HCT116 (cell line): ENCODE measurements around the gene PPP4R2. TPM values are rescaled to one million over a fixed set of nuclear protein-coding genes. Genes with fewer than 3 reads are reported as not detected.

Experiments used
- ATAC-seq: fragments of 200-7000 bp; cut with Tn5 transposase; 2 replicates; pipeline ENCODE4 v1.9.1; 2020; ENCODE audit warnings: mild to moderate bottlenecking, moderate library complexity
- BruUV-seq: library from RNA; stranded (reverse); fragments of 400-500 nt; replicated peaks from 2 replicates; lab custom pipeline; 2021; lab: Mats Ljungman, UMichigan
- CTCF ChIA-PET: fragments of 300-600 bp; sonication (Branson Sonifier 250); formaldehyde crosslinking; loops from one replicate; lab custom pipeline; 2021; ENCODE audit warnings: antibody characterized with exemption; lab: Charles Lee
- POLR2A ChIA-PET: fragments of 300-600, 350-600 bp; sonication (Branson Sonifier 250); formaldehyde crosslinking; loops from one replicate; lab custom pipeline; 2021; ENCODE audit warnings: antibody characterized with exemption; lab: Charles Lee
- RAD21 ChIA-PET, 2 experiments: fragments of 300-600 bp; sonication (Branson Sonifier 250); formaldehyde crosslinking; loops; one replicate each; lab custom pipeline; 2023; ENCODE audit warnings: low total read pairs in 2 of 2; ENCODE audit not compliant: uncharacterized antibody in 2 of 2, unreplicated experiment in 2 of 2, low non-redundant PET in 1 of 2; lab: Charles Lee
- DNase-seq: peaks from one replicate; pipeline ENCODE4 v3.0.0-alpha.2; 2010; ENCODE audit warnings: low read depth, low spot score
- H2AFZ ChIP-seq: fragments of 200-600 bp; shearing (Covaris generic), sonication (generic); 2 replicates; pipeline ENCODE4 v1.6.1; 2017; ENCODE audit warnings: low read depth, mixed run types, mixed read lengths, antibody characterized with exemption, low read length; ENCODE audit not compliant: poor library complexity, severe bottlenecking
- H3K27ac ChIP-seq: 2 replicates; pipeline ENCODE4 v1.5.1; 2012; ENCODE audit warnings: low read depth, low read length
- H3K27me3 ChIP-seq: fragments of 200-600 bp; sonication (generic); 2 replicates; pipeline ENCODE4 v1.6.1; 2016; ENCODE audit warnings: mixed run types, low read length, mixed read lengths; ENCODE audit not compliant: insufficient read depth
- H3K36me3 ChIP-seq, 2 experiments: fragments of 200-500 bp in 1 of 2; fragments of 200-600 bp in 1 of 2; sonication (Bioruptor generic) in 1 of 2; sonication (generic) in 1 of 2; 2 replicates each; pipeline versions ENCODE4 v1.5.1 to v1.6.1; 2014 to 2016; ENCODE audit warnings: low read length in 2 of 2, inconsistent platforms in 1 of 2, mixed read lengths in 1 of 2, mixed run types in 1 of 2; ENCODE audit not compliant: insufficient read depth in 2 of 2, control insufficient read depth in 1 of 2
- H3K4me1 ChIP-seq, 2 experiments: fragments of 200-600 bp in 1 of 2; sonication (generic) in 1 of 2; 2 replicates each; pipeline versions ENCODE4 v1.5.1 to v1.6.1; 2012 to 2017; ENCODE audit warnings: low read length in 2 of 2, inconsistent platforms in 1 of 2, mild to moderate bottlenecking in 1 of 2, mixed read lengths in 1 of 2, mixed run types in 1 of 2, moderate library complexity in 1 of 2; ENCODE audit not compliant: insufficient read depth in 2 of 2, control insufficient read depth in 1 of 2
- H3K4me2 ChIP-seq: fragments of 200-600 bp; sonication (generic); 2 replicates; pipeline ENCODE4 v1.6.1; 2017; ENCODE audit warnings: mixed run types, low read length, mixed read lengths
- H3K4me3 ChIP-seq, 2 experiments: fragments of 200-600 bp in 1 of 2; sonication (generic) in 1 of 2; replicated peaks in 1 of 2; 2 replicates each; pipeline ENCODE4 v1.5.1; 2011 to 2016; ENCODE audit warnings: low read length in 2 of 2, control low read depth in 1 of 2, low read depth in 1 of 2, mild to moderate bottlenecking in 1 of 2, mixed read lengths in 1 of 2, mixed run types in 1 of 2
- H3K79me2 ChIP-seq: fragments of 200-600 bp; sonication (generic); 2 replicates; pipeline ENCODE4 v1.6.1; 2017; ENCODE audit warnings: mild to moderate bottlenecking, mixed run types, low read length, moderate library complexity, mixed read lengths; ENCODE audit not compliant: insufficient read depth
- H3K9ac ChIP-seq: fragments of 200-600 bp; sonication (generic); 2 replicates; pipeline ENCODE4 v1.6.1; 2016; ENCODE audit warnings: low read length, mixed read lengths
- H3K9me2 ChIP-seq: fragments of 200-600 bp; sonication (generic), shearing (Covaris generic); 2 replicates; pipeline ENCODE4 v1.6.1; 2017; ENCODE audit warnings: mixed run types, mild to moderate bottlenecking, moderate library complexity; ENCODE audit not compliant: insufficient read depth
- H3K9me3 ChIP-seq, 2 experiments: fragments of 200-500 bp in 1 of 2; fragments of 200-600 bp in 1 of 2; sonication (Bioruptor generic) in 1 of 2; sonication (generic) in 1 of 2; 2 replicates each; pipeline ENCODE4 v1.6.1; 2014 to 2017; ENCODE audit warnings: low read length in 2 of 2, mixed read lengths in 2 of 2, inconsistent platforms in 1 of 2, low read depth in 1 of 2, mild to moderate bottlenecking in 1 of 2, mixed run types in 1 of 2, moderate library complexity in 1 of 2; ENCODE audit not compliant: control insufficient read depth in 1 of 2, insufficient read depth in 1 of 2
- H4K20me1 ChIP-seq: fragments of 200-600 bp; sonication (generic), shearing (Covaris generic); 2 replicates; pipeline ENCODE4 v1.6.1; 2017; ENCODE audit warnings: mixed run types, mild to moderate bottlenecking, moderate library complexity; ENCODE audit not compliant: insufficient read depth
- ATF3 ChIP-seq: IDR thresholded peaks from 2 replicates; pipeline ENCODE4 v1.6.1; 2012
- EGR1 ChIP-seq: IDR thresholded peaks from 2 replicates; pipeline ENCODE4 v1.6.1; 2012; ENCODE audit warnings: low read depth
- ELF1 ChIP-seq: IDR thresholded peaks from 2 replicates; pipeline ENCODE4 v1.6.1; 2012; ENCODE audit warnings: low read depth, borderline replicate concordance
- JUND ChIP-seq: IDR thresholded peaks from 2 replicates; pipeline ENCODE4 v1.6.1; 2012
- POLR2AphosphoS5 ChIP-seq: IDR thresholded peaks from 2 replicates; pipeline ENCODE4 v1.6.1; 2011; ENCODE audit warnings: mild to moderate bottlenecking, low read depth, low read length, moderate library complexity
- RAD21 ChIP-seq: IDR thresholded peaks from 2 replicates; pipeline ENCODE4 v1.6.1; 2012; ENCODE audit warnings: low read depth, mild to moderate bottlenecking
- REST ChIP-seq: IDR thresholded peaks from 2 replicates; pipeline ENCODE4 v1.6.1; 2012; ENCODE audit warnings: low read depth
- SIN3A ChIP-seq: IDR thresholded peaks from 2 replicates; pipeline ENCODE4 v1.6.1; 2012; ENCODE audit warnings: low read depth
- SRF ChIP-seq: IDR thresholded peaks from 2 replicates; pipeline ENCODE4 v1.6.1; 2012; ENCODE audit warnings: low read depth
- TCF7L2 ChIP-seq: IDR thresholded peaks from 2 replicates; pipeline ENCODE4 v1.7.0; 2011; ENCODE audit warnings: borderline replicate concordance, inconsistent platforms; ENCODE audit not compliant: insufficient read depth, insufficient read length; ENCODE audit errors: extremely low read depth
- ZBTB33 ChIP-seq: IDR thresholded peaks from 2 replicates; pipeline ENCODE4 v1.6.1; 2011; ENCODE audit warnings: mild to moderate bottlenecking, low read length, moderate library complexity; ENCODE audit not compliant: insufficient replicate concordance; ENCODE audit errors: extremely low read depth
- ZFX ChIP-seq: fragments of 450-650 bp; IDR thresholded peaks from 2 replicates; pipeline ENCODE4 v1.6.1; 2017
- ZNF274 ChIP-seq: fragments of 200-500 bp; sonication (Bioruptor generic); IDR thresholded peaks from 2 replicates; pipeline ENCODE4 v1.6.1; 2014; ENCODE audit warnings: mild to moderate bottlenecking, low read depth, low read length, inconsistent platforms
- intact Hi-C: fragments of 100-400 bp; cut with micrococcal nuclease; formaldehyde crosslinking; loops from 2 replicates; pipeline ENCODE4 v1.10.0; 2022
- total RNA-seq: library from RNA; stranded (reverse); gene quantifications from one replicate; pipeline ENCODE4 v1.2.1, GENCODE V29; 2021; ENCODE audit not compliant: unreplicated experiment

Gene PPP4R2
- total RNA-seq, 1 experiment from 2014 or later = 72.5 TPM

GRCh38 chr3:73110530-73110929 lies 113.9 kb downstream of the PPP4R2 start:
- H3K4me2 ChIP-seq = no peak overlapping the region
- no peaks in the 10 kb centered on the region for H3K9me2 ChIP-seq
- no peak overlapping the region for H3K27ac ChIP-seq
- H3K4me1 ChIP-seq = no peaks in the 10 kb centered on the region
- H3K9ac ChIP-seq = no peak overlapping the region
- BruUV-seq = no TSS peak
- no peak for TF ChIP-seq RAD21
- no peak for TF ChIP-seq SIN3A
- no peak for TF ChIP-seq TCF7L2
- no peak for TF ChIP-seq REST
- TF ChIP-seq ATF3 = no peak
- TF ChIP-seq SRF = no peak
- no peak for TF ChIP-seq ZNF274
- no peak for TF ChIP-seq JUND
- TF ChIP-seq ZBTB33 = no peak
- TF ChIP-seq ELF1 = no peak
- TF ChIP-seq POLR2AphosphoS5 = no peak
- no peak for TF ChIP-seq ZFX
- TF ChIP-seq EGR1 = no peak
- CTCF ChIA-PET = no interaction called here
- no peaks in the 10 kb centered on the region for H3K9me3 ChIP-seq
- no peaks in the 10 kb centered on the region for H3K27me3 ChIP-seq
- intact Hi-C loops = no loop called here
- DNase-seq (no peak), ATAC-seq (no peak)
- RAD21 ChIA-PET = no interaction called here
- POLR2A ChIA-PET = no interaction called here
- H3K79me2 ChIP-seq = no peaks in the 10 kb centered on the region
- H2AFZ ChIP-seq = no peak overlapping the region
- no peak overlapping the region for H3K4me3 ChIP-seq
- H4K20me1 ChIP-seq = no peaks in the 10 kb centered on the region
- H3K36me3 ChIP-seq = no peaks in the 10 kb centered on the region
